ENCODE data around the gene TALDO1.

Gene TALDO1

GRCh38 chr11:714436-714835 is 32.8 kb upstream of the TALDO1 start:
- DNase-seq (ENCODE audit: low read depth in 4 of 4, low spot score in 1 of 4) = no peak

GRCh38 chr11:719214-720016 is 27.8 kb upstream of the TALDO1 start:
- DNase-seq (ENCODE audit: low read depth in 4 of 4, low spot score in 1 of 4) = no peak

GRCh38 chr11:720017-720641 is 27.1 kb upstream of the TALDO1 start:
- no peak for DNase-seq (ENCODE audit: low read depth in 4 of 4, low spot score in 1 of 4)

GRCh38 chr11:720642-721246 is 26.5 kb upstream of the TALDO1 start:
- DNase-seq (ENCODE audit: low read depth in 4 of 4, low spot score in 1 of 4) = peak in 1 of 4 experiments; percentile 44

GRCh38 chr11:721247-721740 is 26.0 kb upstream of the TALDO1 start:
- DNase-seq (ENCODE audit: low read depth in 4 of 4, low spot score in 1 of 4) = no peak

GRCh38 chr11:721741-722345 is 25.4 kb upstream of the TALDO1 start:
- no peak for DNase-seq (ENCODE audit: low read depth in 4 of 4, low spot score in 1 of 4)

- DNase-seq (ENCODE audit: low read depth in 4 of 4, low spot score in 1 of 4) = no peak
These were observed 24.9 kb upstream of the TALDO1 start for GRCh38 chr11:722346-722811.

GRCh38 chr11:723120-723883 is 24.0 kb upstream of the TALDO1 start:
- DNase-seq (ENCODE audit: low read depth in 4 of 4, low spot score in 1 of 4) = no peak

GRCh38 chr11:724049-724777 is 23.1 kb upstream of the TALDO1 start:
- no peak for DNase-seq (ENCODE audit: low read depth in 4 of 4, low spot score in 1 of 4)

- DNase-seq (ENCODE audit: low read depth in 4 of 4, low spot score in 1 of 4) = no peak
These were observed 22.4 kb upstream of the TALDO1 start for GRCh38 chr11:724778-725386.

- DNase-seq (ENCODE audit: low read depth in 4 of 4, low spot score in 1 of 4) = no peak
These were observed 21.6 kb upstream of the TALDO1 start for GRCh38 chr11:725624-726202.

- peak in 1 of 4 experiments; percentile 29 for DNase-seq (ENCODE audit: low read depth in 4 of 4, low spot score in 1 of 4)
These were observed 20.7 kb upstream of the TALDO1 start for GRCh38 chr11:726278-727220.

- DNase-seq (ENCODE audit: low read depth in 4 of 4, low spot score in 1 of 4) = no peak
These were observed 20.0 kb upstream of the TALDO1 start for GRCh38 chr11:727281-727701.

GRCh38 chr11:727859-728748 is 19.2 kb upstream of the TALDO1 start:
- DNase-seq (ENCODE audit: low read depth in 4 of 4, low spot score in 1 of 4) = peak; percentile 59 to 70 (median 62)

GRCh38 chr11:728901-729491 is 18.3 kb upstream of the TALDO1 start:
- no peak for DNase-seq (ENCODE audit: low read depth in 4 of 4, low spot score in 1 of 4)

- no peak for DNase-seq (ENCODE audit: low read depth in 4 of 4, low spot score in 1 of 4)
These were observed 17.7 kb upstream of the TALDO1 start for GRCh38 chr11:729492-730074.

Measured in stimulated activated CD4-positive, alpha-beta T cell treated with anti-CD3 and anti-CD28 coated beads, Interleukin-1b, Interleukin-23, amount 100 ng/mL, for 24 hours (primary cell).